K562 (cell line): ENCODE data around the gene TMEM141. TPM values are rescaled to one million over a fixed set of nuclear protein-coding genes. Genes with fewer than 3 reads are reported as not detected.

Source experiments
- ATAC-seq: fragments of 200-7000 bp; cut with Tn5 transposase; 3 replicates; pipeline ENCODE4 v1.9.1; 2020; ENCODE audit warnings: moderate library complexity
- BruUV-seq: library from RNA; stranded (reverse); fragments of 400-500 nt; replicated peaks from 2 replicates; lab custom pipeline; 2021; lab: Mats Ljungman, UMichigan
- CTCF ChIA-PET: fragments of 300-600 bp; formaldehyde crosslinking; extraction: SDS; loops from one replicate; lab custom pipeline; 2021; ENCODE audit warnings: low intra/inter-chr PET ratio; lab: Yijun Ruan, JAX
- POLR2A ChIA-PET: fragments of 300-600, 350-650 bp; sonication (Branson Sonifier 250); formaldehyde crosslinking; extraction: SDS; loops from one replicate; lab custom pipeline; 2021; ENCODE audit warnings: antibody characterized with exemption, inconsistent platforms; lab: Yijun Ruan, JAX
- DNase-seq, 4 experiments: peaks; one replicate each; pipeline versions ENCODE4 v3.0.0 to v3.0.0-alpha.2; 2011 to 2018; ENCODE audit warnings: low spot score in 3 of 4, mixed read lengths in 3 of 4; ENCODE audit errors: extremely low read depth in 1 of 4
- FAIRE-seq: peaks from 2 replicates; lab custom pipeline; 2011; peaks lifted over from hg19 to GRCh38; lab: Jason Lieb, UNC
- H2AFZ ChIP-seq: 2 replicates; pipeline ENCODE4 v1.6.0; 2011; ENCODE audit warnings: low read depth, low read length, control low read depth, inconsistent platforms
- H3K27ac ChIP-seq: fragments of 200-600 bp; 3 replicates; pipeline ENCODE4 v1.8.0; 2011; ENCODE audit warnings: low read depth, mild to moderate bottlenecking, control low read depth, inconsistent platforms, low read length, moderate library complexity, mixed read lengths; ENCODE audit errors: extremely low read depth
- H3K27me3 ChIP-seq, 2 experiments: fragments of 300-600 bp in 1 of 2; 2 replicates in 1 of 2; 3 replicates in 1 of 2; pipeline versions ENCODE4 v1.6.0 to v1.8.0; 2011; ENCODE audit warnings: inconsistent platforms in 2 of 2, low read length in 2 of 2, mild to moderate bottlenecking in 1 of 2, mixed read lengths in 1 of 2, moderate library complexity in 1 of 2; ENCODE audit not compliant: control insufficient read depth in 2 of 2, insufficient read depth in 2 of 2
- H3K36me3 ChIP-seq: fragments of 300-600 bp; 3 replicates; pipeline ENCODE4 v1.8.0; 2011; ENCODE audit warnings: mild to moderate bottlenecking, low read length, inconsistent platforms; ENCODE audit not compliant: control insufficient read depth, insufficient read depth
- H3K4me1 ChIP-seq, 2 experiments: fragments of 200-600 bp in 1 of 2; replicated peaks in 1 of 2; 2 replicates in 1 of 2; 3 replicates in 1 of 2; pipeline versions ENCODE4 v1.5.1 to v1.8.0; 2011; ENCODE audit warnings: inconsistent platforms in 2 of 2, low read length in 2 of 2, mild to moderate bottlenecking in 1 of 2, mixed read lengths in 1 of 2, moderate library complexity in 1 of 2; ENCODE audit not compliant: control insufficient read depth in 2 of 2, insufficient read depth in 2 of 2
- H3K4me2 ChIP-seq: 2 replicates; pipeline ENCODE4 v1.6.1; 2011; ENCODE audit warnings: low read length, control low read depth, inconsistent platforms, mixed read lengths; ENCODE audit not compliant: insufficient read depth
- H3K4me3 ChIP-seq: fragments of 200-600 bp; sonication (generic), shearing (Covaris generic); 2 replicates; pipeline ENCODE4 v1.5.1; 2016; ENCODE audit warnings: control low read depth, inconsistent platforms
- H3K79me2 ChIP-seq: fragments of 200-600 bp; 3 replicates; pipeline ENCODE4 v1.8.0; 2011; ENCODE audit warnings: low read length, inconsistent platforms; ENCODE audit not compliant: control insufficient read depth, insufficient read depth
- H3K9ac ChIP-seq, 2 experiments: 2 replicates each; pipeline versions ENCODE4 v1.6.0 to v1.6.1; 2011; ENCODE audit warnings: low read depth in 2 of 2, low read length in 2 of 2, control low read depth in 1 of 2, inconsistent platforms in 1 of 2, mild to moderate bottlenecking in 1 of 2, mixed read lengths in 1 of 2; ENCODE audit not compliant: insufficient read depth in 1 of 2
- H3K9me1 ChIP-seq: one replicate; pipeline ENCODE4 v1.6.0; 2011; ENCODE audit warnings: inconsistent platforms, mild to moderate bottlenecking, low read length, moderate library complexity; ENCODE audit not compliant: control insufficient read depth, insufficient read depth
- H3K9me3 ChIP-seq: replicated peaks from 2 replicates; pipeline ENCODE4 v1.5.1; 2011; ENCODE audit warnings: low read depth, low read length, inconsistent platforms; ENCODE audit not compliant: control insufficient read depth, insufficient read depth
- H4K20me1 ChIP-seq: replicated peaks from 2 replicates; pipeline ENCODE4 v1.6.1; 2011; ENCODE audit warnings: low read length, inconsistent platforms, mixed read lengths; ENCODE audit not compliant: control insufficient read depth, insufficient read depth
- ATF1 ChIP-seq, 2 experiments: fragments of 450-650 bp in 1 of 2; IDR thresholded peaks; 2 replicates each; pipeline ENCODE4 v1.6.1; 2016; ENCODE audit warnings: missing compliant biosample characterization in 1 of 2, missing genetic modification characterization in 1 of 2
- CTCF ChIP-seq, 3 experiments: IDR thresholded peaks in 2 of 3; conservative IDR thresholded peaks in 1 of 3; 2 replicates each; pipeline ENCODE4 v1.5.1; 2011 to 2012; ENCODE audit warnings: low read length in 3 of 3, mild to moderate bottlenecking in 3 of 3, control low read depth in 2 of 3, improper control_type of control experiment in 1 of 3, inconsistent platforms in 1 of 3, low read depth in 1 of 3, mixed read lengths in 1 of 3, moderate library complexity in 1 of 3; ENCODE audit not compliant: insufficient read depth in 2 of 3
- E2F3 ChIP-seq: fragments of 250-450 bp; sonication (Bioruptor Pico); IDR thresholded peaks from 2 replicates; pipeline ENCODE4 v1.4.0; 2020; ENCODE audit warnings: mild to moderate bottlenecking
- GATAD2A ChIP-seq: fragments of 450-650 bp; IDR thresholded peaks from 2 replicates; pipeline ENCODE4 v1.6.1; 2017
- JUN ChIP-seq, 2 experiments: sonication (generic) in 1 of 2; formaldehyde crosslinking in 1 of 2; IDR thresholded peaks; 2 replicates each; pipeline versions ENCODE4 v1.6.1 to v1.8.0; 2012 to 2022; ENCODE audit warnings: borderline replicate concordance in 2 of 2, mild to moderate bottlenecking in 2 of 2, improper control_type of control experiment in 1 of 2, low read depth in 1 of 2, low read length in 1 of 2, missing genetic modification reagents in 1 of 2
- MYC ChIP-seq, 2 experiments: fragments of 250-450 bp in 1 of 2; sonication (Bioruptor Pico) in 1 of 2; IDR thresholded peaks; 2 replicates each; pipeline versions ENCODE4 v1.5.1 to v1.6.1; 2012 to 2021; ENCODE audit warnings: low read depth in 2 of 2, borderline replicate concordance in 1 of 2, improper control_type of control experiment in 1 of 2, low read length in 1 of 2, mild to moderate bottlenecking in 1 of 2, moderate library complexity in 1 of 2
- PHTF2 ChIP-seq: fragments of 250-450 bp; sonication (Bioruptor Pico); IDR thresholded peaks from 2 replicates; pipeline ENCODE4 v1.5.0; 2021; ENCODE audit warnings: mild to moderate bottlenecking
- RBM14 ChIP-seq: fragments of 200-400 bp; formaldehyde crosslinking; IDR thresholded peaks from 2 replicates; pipeline ENCODE4 v1.6.1; 2018; ENCODE audit warnings: low read depth, mild to moderate bottlenecking, low read length, moderate library complexity, borderline replicate concordance; ENCODE audit not compliant: insufficient read depth
- TCF7 ChIP-seq: sonication (generic); IDR thresholded peaks from 2 replicates; pipeline ENCODE4 v1.6.1; 2016; ENCODE audit warnings: antibody characterized with exemption, borderline replicate concordance
- U2AF1 ChIP-seq: fragments of 200-400 bp; formaldehyde crosslinking; optimal IDR thresholded peaks from 2 replicates; pipeline ENCODE3; 2017; ENCODE audit warnings: mild to moderate bottlenecking, low read depth, low read length, moderate library complexity
- ZFP30 ChIP-seq: fragments of 250-450 bp; sonication (Bioruptor Pico); IDR thresholded peaks from 2 replicates; pipeline ENCODE4 v1.8.0; 2022; ENCODE audit warnings: moderate library complexity, mild to moderate bottlenecking, inconsistent platforms, borderline replicate concordance
- ZFPM2 ChIP-seq: fragments of 250-450 bp; sonication (Bioruptor Pico); IDR thresholded peaks from 2 replicates; pipeline ENCODE4 v1.5.1; 2022; ENCODE audit warnings: mild to moderate bottlenecking
- ZNF740 ChIP-seq, 3 experiments: fragments of 200-800 bp in 1 of 3; sonication (Bioruptor generic) in 1 of 3; sonication (generic) in 1 of 3; formaldehyde crosslinking in 1 of 3; IDR thresholded peaks; 2 replicates each; pipeline versions ENCODE4 v1.6.1 to v1.8.0; 2016 to 2022; ENCODE audit warnings: mild to moderate bottlenecking in 2 of 3, missing compliant biosample characterization in 2 of 3, missing genetic modification characterization in 2 of 3, missing genetic modification reagents in 1 of 3
- ZNF764 ChIP-seq: fragments of 250-450 bp; sonication (Bioruptor Pico); IDR thresholded peaks from 2 replicates; pipeline ENCODE4 v1.4.0; 2020; ENCODE audit warnings: low read depth, mild to moderate bottlenecking, moderate library complexity
- WGBS: fragments of 100-300 bp; shearing (Covaris generic); methylation state at CpG from one replicate; pipeline ENCODE4 v1.1.6; 2016; ENCODE audit warnings: low coverage, mixed read lengths; ENCODE audit not compliant: insufficient coverage; ENCODE audit errors: missing lambda C conversion rate; 5-methylcytosine and 5-hydroxymethylcytosine counted together
- in situ Hi-C: fragments of 300-500 bp; cut with MboI; formaldehyde crosslinking; loops from 4 replicates; pipeline ENCODE4 v1.15.0; 2018; ENCODE audit warnings: inconsistent platforms, mixed read lengths
- intact Hi-C: fragments of 100-400 bp; cut with micrococcal nuclease; formaldehyde crosslinking; loops from 2 replicates; pipeline ENCODE4 v1.14.2; 2022
- polyA plus RNA-seq, 8 experiments: library from polyadenylated mRNA; depleted of rRNA in 4 of 8; stranded (reverse) in 5 of 8; unstranded in 3 of 8; fragments of >200 nt; fragmentation: Nextera tagmentation in 2 of 8; fragmentation: Illumina TruSeq in 1 of 8; extraction: Ambion mirVana in 2 of 8; extraction: Trizol in 1 of 8; gene quantifications; 2 replicates each; pipeline versions ENCODE4 v1.2.1 to v1.2.3, GENCODE V29; 2011 to 2014; ENCODE audit warnings: inconsistent platforms in 1 of 8, missing spikeins in 1 of 8
- total RNA-seq, 7 experiments: library from RNA; depleted of rRNA in 6 of 7; stranded (reverse); fragments of >200 nt in 6 of 7; fragmentation: Illumina TruSeq in 2 of 7; extraction: Trizol in 2 of 7; gene quantifications; 2 replicates each; pipeline versions ENCODE4 v1.2.1 to v1.2.3, GENCODE V29; 2011 to 2021; ENCODE audit warnings: low replicate concordance in 1 of 7

The TMEM141 gene
- total and polyA plus RNA-seq, 9 of the 15 experiments (the other 6 are each of a cell fraction or from before 2014, with no cell fraction given), result 21.5 to 123 (median 74.8) TPM

GRCh38 chr9:136782452-136782851 lies 8.7 kb upstream of the TMEM141 start (continued):
- TF ChIP-seq TCF7 (no peak), ATF1 (CRISPR knock-in tag; IDR thresholded peaks at IDR 0.05) (no peak), ATF1 (tag; IDR thresholded peaks at IDR 0.05) (no peak), ZFPM2 (CRISPR knock-in tag) (no peak), JUN (IDR thresholded peaks at IDR 0.05; ENCODE audit: borderline replicate concordance, low read depth, low read length) (no peak), JUN (CRISPR knock-in tag; IDR thresholded peaks at IDR 0.05; ENCODE audit: borderline replicate concordance) (no peak)

DNA sequence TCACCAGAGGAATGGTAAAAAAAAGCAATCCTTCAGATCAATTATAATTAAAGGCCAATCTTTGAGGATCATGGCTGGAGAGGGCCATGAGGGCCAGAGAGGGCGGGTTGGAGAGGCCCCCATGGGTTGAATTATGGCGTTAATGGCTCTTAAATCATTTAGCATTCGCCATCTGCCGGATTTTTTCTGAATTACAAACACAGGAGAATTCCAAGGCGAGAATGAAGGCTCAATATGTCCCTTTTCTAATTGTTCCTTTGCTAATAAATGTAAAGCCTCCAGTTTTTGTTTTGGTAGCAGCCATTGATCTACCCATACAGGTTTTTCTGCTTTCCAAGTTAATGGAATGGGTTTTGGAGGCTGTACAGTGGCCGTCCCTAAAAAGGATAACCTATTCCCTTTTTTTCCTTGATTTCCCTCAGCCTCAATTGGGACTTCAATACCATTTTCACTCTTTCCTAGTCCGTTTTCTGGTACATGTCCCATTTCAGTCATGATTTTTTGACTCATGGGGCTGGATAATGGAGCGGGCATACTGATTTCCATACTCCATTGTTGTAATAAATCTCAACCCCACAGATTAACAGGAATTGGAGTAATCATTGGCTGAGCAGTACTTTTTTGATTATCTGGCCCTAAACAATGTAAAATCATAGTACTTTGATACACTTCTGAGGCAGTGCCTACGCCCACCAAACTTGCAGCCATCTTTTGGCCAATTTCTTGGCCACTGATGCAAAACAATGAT lies 6.7 kb upstream of the TMEM141 start:
- 8% methylated on average over 9 of the region's 9 CpGs for WGBS
- Histone ChIP-seq H3K27ac (peak overlapping the region; percentile 72), H3K9me3 (no peaks in the 10 kb centered on the region), H3K36me3 (no peaks in the 10 kb centered on the region), H3K4me2 (peak overlapping the region; percentile 39; the same call in 1 of the 2 replicates), H3K79me2 (no peaks in the 10 kb centered on the region), H4K20me1 (no peaks in the 10 kb centered on the region), H3K4me1 (peaks cover 40 to 42% of the 10 kb centered on the region in 2 experiments), H2AFZ (peak overlapping the region; percentile 77), H3K9me1 (no peaks in the 10 kb centered on the region), H3K4me3 (no peak overlapping the region), H3K27me3 (no peaks in the 10 kb centered on the region), H3K9ac (no peak overlapping the region; a peak in 1 of 4 replicates)
- FAIRE-seq (no peak), ATAC-seq (peak; percentile 62), DNase-seq (peak; percentile 53 to 80 (median 60))
- POLR2A ChIA-PET, result no interaction called here
- BruUV-seq, result no TSS peak
- in situ Hi-C loops, result loop anchor here (25.0 kb wide), 1 partner anchor 453 kb away; the partner anchor contains the start of genes CYSRT1, RNF224, SLC34A3 and TUBB4B
- intact Hi-C loops, result loop anchor here (1.0 to 10.0 kb wide), 2 partner anchors 18 to 460 kb away; partner anchors contain the start of gene TUBB4B
- CTCF ChIA-PET, result interaction anchor here (0.6 to 1.3 kb wide), 7 partner anchors 13 to 245 kb away, joined by 3 to 8 read pairs (median 3); no protein-coding TSS in a partner anchor
- TF ChIP-seq CTCF (IDR thresholded peaks at IDR 0.05 in 2 of 3, conservative IDR thresholded peaks at IDR 0.05 in 1 of 3; ENCODE audit: insufficient read depth in 2 of 3, low read depth in 1 of 3, low read length in 3 of 3), result peak; percentile 50 to 62 (median 54)
- no peak for TF ChIP-seq U2AF1
- TF ChIP-seq ZNF764 (CRISPR knock-in tag), result no peak
- TF ChIP-seq ZFP30, result no peak
- no peak for TF ChIP-seq TCF7
- TF ChIP-seq RBM14, result no peak
- no peak for TF ChIP-seq ZNF740 (CRISPR knock-in tag; IDR thresholded peaks at IDR 0.05)
- TF ChIP-seq ZNF740 (tag; IDR thresholded peaks at IDR 0.05), result peak in 1 of 2 experiments; percentile 56; a peak in 1 of 4 replicates
- no peak for TF ChIP-seq MYC (IDR thresholded peaks at IDR 0.05; ENCODE audit: low read depth, low read length)
- TF ChIP-seq MYC (CRISPR knock-in tag; IDR thresholded peaks at IDR 0.05; ENCODE audit: borderline replicate concordance, low read depth), result 0 out of 2 replicates have a peak, but pooled peaks have one; percentile 63
- no peak for TF ChIP-seq GATAD2A
- no peak for TF ChIP-seq E2F3 (CRISPR knock-in tag)
- no peak for TF ChIP-seq PHTF2
